GM23338 (cell line): ENCODE data around the gene NWD2. TPM values are rescaled to one million over a fixed set of nuclear protein-coding genes. Genes with fewer than 3 reads are reported as not detected.

Source experiments
- ATAC-seq: fragments of 200-7000 bp; cut with Tn5 transposase; 3 replicates; pipeline ENCODE4 v1.9.1; 2020
- DNase-seq: peaks from one replicate; pipeline ENCODE4 v3.0.0-alpha.2; 2015; ENCODE audit warnings: low spot score
- H2AFZ ChIP-seq: fragments of 200-600 bp; sonication (generic); 2 replicates; pipeline ENCODE4 v1.8.0; 2016; ENCODE audit warnings: antibody characterized with exemption, mild to moderate bottlenecking, moderate library complexity
- H3F3A ChIP-seq: fragments of 200-600 bp; sonication (generic); replicated peaks from 2 replicates; pipeline ENCODE4 v1.8.0; 2017; ENCODE audit warnings: antibody characterized with exemption, mixed run types, low read depth
- H3K27ac ChIP-seq: fragments of 200-600 bp; sonication (generic); 2 replicates; pipeline ENCODE4 v1.6.1; 2016; ENCODE audit warnings: low read depth
- H3K27me3 ChIP-seq: fragments of 200-600 bp; sonication (generic); 2 replicates; pipeline ENCODE4 v1.8.0; 2016; ENCODE audit warnings: mild to moderate bottlenecking, mixed run types, moderate library complexity; ENCODE audit not compliant: insufficient read depth
- H3K36me3 ChIP-seq: fragments of 200-600 bp; sonication (generic); 2 replicates; pipeline ENCODE4 v1.8.0; 2016; ENCODE audit warnings: mild to moderate bottlenecking; ENCODE audit not compliant: insufficient read depth
- H3K4me1 ChIP-seq: fragments of 200-600 bp; sonication (generic); 2 replicates; pipeline ENCODE4 v1.8.0; 2016; ENCODE audit warnings: mild to moderate bottlenecking, moderate library complexity; ENCODE audit not compliant: insufficient read depth
- H3K4me2 ChIP-seq: fragments of 200-600 bp; sonication (generic); 2 replicates; pipeline ENCODE4 v1.7.1; 2017; ENCODE audit warnings: mixed run types
- H3K4me3 ChIP-seq: fragments of 200-600 bp; sonication (generic); 2 replicates; pipeline ENCODE4 v1.6.1; 2016; ENCODE audit warnings: mixed run types
- H3K79me2 ChIP-seq: fragments of 200-600 bp; sonication (generic); replicated peaks from 2 replicates; pipeline ENCODE4 v1.8.0; 2017; ENCODE audit warnings: mild to moderate bottlenecking; ENCODE audit not compliant: insufficient read depth
- H3K9me2 ChIP-seq: fragments of 200-600 bp; sonication (generic); 2 replicates; pipeline ENCODE4 v1.8.0; 2017; ENCODE audit not compliant: insufficient read depth
- H4K20me1 ChIP-seq: fragments of 200-600 bp; sonication (generic); replicated peaks from 2 replicates; pipeline ENCODE4 v1.8.0; 2017; ENCODE audit warnings: mild to moderate bottlenecking; ENCODE audit not compliant: insufficient read depth
- H3K27ac Mint-ChIP-seq: 2 replicates; pipeline ENCODE4 v1.8.0; 2020; ENCODE audit warnings: inconsistent platforms, mild to moderate bottlenecking, moderate library complexity, mixed read lengths
- H3K27me3 Mint-ChIP-seq: 3 replicates; pipeline ENCODE4 v1.8.0; 2022; ENCODE audit warnings: low read depth, mild to moderate bottlenecking, moderate library complexity, mixed read lengths, inconsistent platforms; ENCODE audit not compliant: insufficient read depth, poor library complexity
- H3K36me3 Mint-ChIP-seq: 3 replicates; pipeline ENCODE4 v1.8.0; 2021; ENCODE audit warnings: low read depth, mild to moderate bottlenecking, inconsistent platforms, moderate library complexity, mixed read lengths
- H3K4me1 Mint-ChIP-seq: 3 replicates; pipeline ENCODE4 v1.8.0; 2020; ENCODE audit warnings: mild to moderate bottlenecking, inconsistent platforms, mixed read lengths
- H3K4me3 Mint-ChIP-seq: 3 replicates; pipeline ENCODE4 v1.8.0; 2021; ENCODE audit warnings: moderate library complexity, mild to moderate bottlenecking, inconsistent platforms, mixed read lengths
- H3K9me3 Mint-ChIP-seq: 3 replicates; pipeline ENCODE4 v1.8.0; 2020; ENCODE audit warnings: moderate library complexity, mild to moderate bottlenecking, inconsistent platforms, mixed read lengths
- CREB1 ChIP-seq: fragments of 250-450 bp; sonication (Bioruptor Pico); IDR thresholded peaks from 2 replicates; pipeline ENCODE4 v1.5.0; 2020; ENCODE audit warnings: low read depth, mild to moderate bottlenecking, moderate library complexity
- EZH2 ChIP-seq: fragments of 200-600 bp; sonication (generic); IDR thresholded peaks from one replicate; pipeline ENCODE4 v1.8.0; 2017; ENCODE audit warnings: antibody characterized with exemption, mild to moderate bottlenecking, low read depth; ENCODE audit not compliant: unreplicated experiment
- NANOG ChIP-seq: IDR thresholded peaks from 2 replicates; pipeline ENCODE4 v1.6.1; 2016; ENCODE audit warnings: antibody characterized with exemption, borderline replicate concordance
- POLR2AphosphoS5 ChIP-seq: IDR thresholded peaks from 2 replicates; pipeline ENCODE4 v1.6.1; 2016; ENCODE audit warnings: antibody characterized with exemption, low read depth
- REST ChIP-seq: IDR thresholded peaks from one replicate; pipeline ENCODE4 v1.6.1; 2018; ENCODE audit warnings: antibody characterized with exemption; ENCODE audit not compliant: unreplicated experiment
- ZNF331 ChIP-seq: fragments of 250-450 bp; sonication (Bioruptor Pico); IDR thresholded peaks from 2 replicates; pipeline ENCODE4 v1.5.0; 2020; ENCODE audit warnings: low read depth, mild to moderate bottlenecking, moderate library complexity
- ZNF462 ChIP-seq: fragments of 250-450 bp; sonication (Bioruptor Pico); IDR thresholded peaks from 2 replicates; pipeline ENCODE4 v1.5.0; 2020; ENCODE audit warnings: mild to moderate bottlenecking, moderate library complexity
- polyA plus RNA-seq: library from polyadenylated mRNA; unstranded; fragments of >200 nt; fragmentation: Nextera tagmentation; extraction: Ambion mirVana; gene quantifications from 2 replicates; pipeline ENCODE4 v1.2.1, GENCODE V29; 2016
- total RNA-seq: library from RNA; depleted of rRNA; stranded (reverse); fragments of >200 nt; shearing (Covaris generic); gene quantifications from 2 replicates; pipeline ENCODE4 v1.2.3, GENCODE V29; 2014

The NWD2 gene
- total and polyA plus RNA-seq, 2 experiments from 2014 or later, result 0.07 TPM; not detected in 1

- TF ChIP-seq NANOG (no peak), CREB1 (CRISPR knock-in tag) (no peak)
Observed at GRCh38 chr4:37478151-37478550, 233.6 kb downstream of the NWD2 start (continued).

- H3K79me2 ChIP-seq, result no peaks in the 10 kb centered on the region
- no peak overlapping the region for H3K4me2 ChIP-seq
- TF ChIP-seq CREB1 (CRISPR knock-in tag), result no peak
- TF ChIP-seq POLR2AphosphoS5, result no peak
- TF ChIP-seq REST, result no peak
- TF ChIP-seq ZNF462, result no peak
- TF ChIP-seq EZH2, result no peak
- TF ChIP-seq ZNF331, result no peak
- TF ChIP-seq NANOG, result no peak
- H3K9me3 Mint-ChIP-seq, result no peaks in the 10 kb centered on the region
- no peak overlapping the region for H2AFZ ChIP-seq
- no peak overlapping the region for H3K4me3 Mint-ChIP-seq
- no peaks in the 10 kb centered on the region for H3K27me3 Mint-ChIP-seq
- no peaks in the 10 kb centered on the region for H3K4me1 Mint-ChIP-seq
- H3F3A ChIP-seq, result no peaks in the 10 kb centered on the region
- H3K4me3 ChIP-seq, result no peak overlapping the region
- no peak overlapping the region for H3K27ac ChIP-seq
- no peak for ATAC-seq
- DNase-seq, result no peak
- no peaks in the 10 kb centered on the region for H3K27me3 ChIP-seq
- no peaks in the 10 kb centered on the region for H3K36me3 ChIP-seq
- H3K36me3 Mint-ChIP-seq, result no peaks in the 10 kb centered on the region
- peaks cover 6% of the 10 kb centered on the region; the same call in 1 of the 2 replicates for H3K9me2 ChIP-seq
- no peak overlapping the region for H3K27ac Mint-ChIP-seq
- no peaks in the 10 kb centered on the region for H4K20me1 ChIP-seq
- H3K4me1 ChIP-seq, result no peaks in the 10 kb centered on the region
Observed at GRCh38 chr4:37480509-37480908, 236.0 kb downstream of the NWD2 start.
